Gastroesophageal sphincter (tissue), 4 donors: ENCODE measurements around the gene TPM4. TPM values are rescaled to one million over a fixed set of nuclear protein-coding genes. Genes with fewer than 3 reads are reported as not detected.

Source experiments
- ATAC-seq: fragments of 150-250 bp; one replicate; pipeline ENCODE4 v1.9.1; 2016; ENCODE audit warnings: mild to moderate bottlenecking, moderate library complexity
- H3K27ac ChIP-seq, 4 donors: fragments of 200-600 bp; sonication (generic) in 3 of 4; 1 replicate in 3 of 4; 2 replicates in 1 of 4; pipeline ENCODE4 v1.5.1; 2016 to 2019
- H3K27me3 ChIP-seq: fragments of 200-600 bp; sonication (generic); one replicate; pipeline ENCODE4 v1.5.1; 2019
- H3K36me3 ChIP-seq, 2 donors: fragments of 200-600 bp; sonication (generic); one replicate each; pipeline ENCODE4 v1.5.1; 2019; ENCODE audit warnings: control low read depth in 1 of 2
- H3K4me1 ChIP-seq, 3 donors: fragments of 200-600 bp; sonication (generic); 1 replicate in 2 of 3; 2 replicates in 1 of 3; pipeline ENCODE4 v1.5.1; 2016 to 2019; ENCODE audit warnings: control low read depth in 2 of 3
- H3K4me3 ChIP-seq, 2 donors: fragments of 200-600 bp; sonication (generic); one replicate each; pipeline ENCODE4 v1.5.1; 2019; ENCODE audit warnings: mild to moderate bottlenecking in 1 of 2, moderate library complexity in 1 of 2
- H3K9me3 ChIP-seq, 3 donors: fragments of 200-600 bp; sonication (generic); one replicate each; pipeline ENCODE4 v1.5.1; 2017 to 2019; ENCODE audit warnings: control low read depth in 2 of 3
- EP300 ChIP-seq: sonication (generic); formaldehyde crosslinking; IDR thresholded peaks from one replicate; pipeline ENCODE4 v1.6.1; 2017; ENCODE audit warnings: antibody characterized with exemption, mild to moderate bottlenecking
- POLR2A ChIP-seq, 2 donors: fragments of 450-650 bp; IDR thresholded peaks; one replicate each; pipeline ENCODE4 v1.6.1; 2017; ENCODE audit warnings: antibody characterized with exemption in 2 of 2, mild to moderate bottlenecking in 2 of 2, moderate library complexity in 1 of 2
- POLR2AphosphoS5 ChIP-seq: sonication (generic); formaldehyde crosslinking; IDR thresholded peaks from one replicate; pipeline ENCODE4 v1.6.1; 2017; ENCODE audit warnings: antibody characterized with exemption
- WGBS, 2 donors: methylation state at CpG; one replicate each; pipeline ENCODE4 v1.1.5; 2018; ENCODE audit warnings: low coverage in 1 of 2; 5-methylcytosine and 5-hydroxymethylcytosine counted together
- total RNA-seq, 4 donors: library from RNA; depleted of rRNA; stranded (reverse); fragments of >200 nt; gene quantifications; one replicate each; pipeline ENCODE4 v1.1.0, GENCODE V29; 2016
- TF ChIP-seq, protein P1 (sequence below), 4 experiments: fragments of 200-600 bp in 2 of 4; fragments of 450-650 bp in 2 of 4; sonication (generic) in 1 of 4; IDR thresholded peaks; one replicate each; pipeline ENCODE4 v1.5.1; 2017 to 2019; ENCODE audit warnings: antibody characterized with exemption in 4 of 4, mild to moderate bottlenecking in 2 of 4, moderate library complexity in 2 of 4

Gene TPM4
- total RNA-seq, 4 donors from 2014 or later, result 351 to 486 (median 404) TPM

DNA sequence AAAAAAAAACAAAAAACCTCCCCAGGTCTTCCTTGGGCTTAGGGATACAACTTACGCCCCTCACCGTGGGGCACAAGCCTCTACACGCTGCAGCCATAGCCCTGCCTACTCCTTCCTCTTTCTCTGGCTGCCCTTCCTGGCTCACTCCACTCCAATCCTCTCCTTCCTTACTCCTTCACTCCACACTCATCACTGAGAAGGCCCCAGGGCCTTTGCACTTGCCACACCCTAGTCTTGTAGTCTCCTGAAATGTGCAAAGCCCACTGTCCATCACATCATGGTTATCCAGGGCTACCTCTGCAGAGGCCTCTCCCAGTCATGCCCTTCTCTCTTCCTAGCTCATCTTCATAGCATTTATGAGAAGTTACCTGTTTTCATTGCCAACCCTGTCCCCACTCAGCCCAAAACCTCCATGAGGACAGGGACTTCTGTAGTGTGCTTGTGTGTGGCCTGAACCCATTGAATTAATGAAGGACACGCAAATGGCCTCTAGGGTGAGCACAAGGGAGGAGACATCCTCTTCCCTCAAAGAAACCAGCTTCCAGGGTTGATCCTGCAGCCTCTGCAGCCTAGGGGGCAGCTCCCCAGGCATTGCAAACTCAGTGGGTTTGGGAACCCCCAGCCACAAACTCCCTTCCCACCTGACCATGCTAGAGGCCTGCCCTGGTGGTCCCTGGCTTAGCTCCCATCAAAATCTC, 59.3 kb downstream of the TPM4 start:
- no peak overlapping the region for H3K27ac ChIP-seq
- H3K4me3 ChIP-seq, result no peak overlapping the region
- no peak for TF ChIP-seq POLR2AphosphoS5
- TF ChIP-seq EP300, result no peak
- TF ChIP-seq, protein P1, sequence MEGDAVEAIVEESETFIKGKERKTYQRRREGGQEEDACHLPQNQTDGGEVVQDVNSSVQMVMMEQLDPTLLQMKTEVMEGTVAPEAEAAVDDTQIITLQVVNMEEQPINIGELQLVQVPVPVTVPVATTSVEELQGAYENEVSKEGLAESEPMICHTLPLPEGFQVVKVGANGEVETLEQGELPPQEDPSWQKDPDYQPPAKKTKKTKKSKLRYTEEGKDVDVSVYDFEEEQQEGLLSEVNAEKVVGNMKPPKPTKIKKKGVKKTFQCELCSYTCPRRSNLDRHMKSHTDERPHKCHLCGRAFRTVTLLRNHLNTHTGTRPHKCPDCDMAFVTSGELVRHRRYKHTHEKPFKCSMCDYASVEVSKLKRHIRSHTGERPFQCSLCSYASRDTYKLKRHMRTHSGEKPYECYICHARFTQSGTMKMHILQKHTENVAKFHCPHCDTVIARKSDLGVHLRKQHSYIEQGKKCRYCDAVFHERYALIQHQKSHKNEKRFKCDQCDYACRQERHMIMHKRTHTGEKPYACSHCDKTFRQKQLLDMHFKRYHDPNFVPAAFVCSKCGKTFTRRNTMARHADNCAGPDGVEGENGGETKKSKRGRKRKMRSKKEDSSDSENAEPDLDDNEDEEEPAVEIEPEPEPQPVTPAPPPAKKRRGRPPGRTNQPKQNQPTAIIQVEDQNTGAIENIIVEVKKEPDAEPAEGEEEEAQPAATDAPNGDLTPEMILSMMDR (IDR thresholded peaks at IDR 0.05), result no peak
- no peak for TF ChIP-seq POLR2A (IDR thresholded peaks at IDR 0.05)
- ATAC-seq, result no peak
- no peaks in the 10 kb centered on the region for H3K9me3 ChIP-seq
- no peaks in the 10 kb centered on the region for H3K4me1 ChIP-seq
- H3K36me3 ChIP-seq, result peaks cover 0 to 39% of the 10 kb centered on the region in 2 donors
- H3K27me3 ChIP-seq, result no peaks in the 10 kb centered on the region
- WGBS, 2 donors, result 63 to 90% methylated on average over 4 of the region's 4 CpGs

DNA sequence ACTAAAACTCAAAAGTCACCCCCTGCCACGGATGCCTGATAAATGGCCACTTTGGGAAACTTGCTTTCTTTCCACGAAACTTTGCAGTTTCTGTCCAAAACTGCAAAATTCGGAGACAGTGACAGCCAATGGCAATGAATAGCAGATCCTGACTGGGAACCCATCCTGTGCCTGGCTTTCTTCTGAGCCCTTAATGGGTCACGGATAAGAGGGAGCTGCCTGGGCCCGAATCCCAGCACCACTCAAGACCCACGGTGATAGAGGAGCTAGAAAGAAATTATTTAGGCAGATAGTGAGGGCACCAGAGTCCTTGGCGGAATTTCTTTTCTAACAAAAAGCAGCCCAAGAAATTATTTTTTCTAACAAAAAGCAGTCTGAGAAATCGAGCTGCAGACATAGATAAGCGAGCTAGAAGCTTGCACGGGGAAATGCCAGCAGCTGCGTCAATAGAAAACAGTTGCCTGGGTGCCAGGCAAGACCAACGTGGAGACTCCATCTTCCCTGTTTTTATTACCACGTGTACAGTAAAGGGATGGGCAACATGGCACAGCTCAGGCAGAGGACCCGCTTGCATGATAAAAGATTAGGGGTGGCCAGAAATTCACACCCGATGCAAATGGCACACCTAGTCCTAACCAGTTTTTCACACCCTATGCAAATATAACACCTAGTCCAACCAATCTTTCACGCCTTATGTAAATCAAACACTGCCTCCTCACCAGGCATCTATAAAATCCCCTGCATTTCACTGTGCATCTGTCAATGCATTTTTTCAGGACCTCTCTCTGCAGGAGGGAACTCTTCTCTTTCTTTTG, 60.1 kb downstream of the TPM4 start:
- TF ChIP-seq POLR2AphosphoS5, result no peak
- TF ChIP-seq, protein P1 (IDR thresholded peaks at IDR 0.05), result no peak
- no peak for TF ChIP-seq POLR2A (IDR thresholded peaks at IDR 0.05)
- no peak for TF ChIP-seq EP300
- no peak for ATAC-seq
- H3K4me3 ChIP-seq, result no peak overlapping the region
- H3K27ac ChIP-seq, result no peak overlapping the region
- H3K9me3 ChIP-seq, result no peaks in the 10 kb centered on the region
- H3K27me3 ChIP-seq, result no peaks in the 10 kb centered on the region
- peaks cover 0 to 31% of the 10 kb centered on the region in 2 donors for H3K36me3 ChIP-seq
- no peaks in the 10 kb centered on the region for H3K4me1 ChIP-seq
- 49 to 55% methylated on average over 5 to 16 of the region's 16 CpGs for WGBS, 2 donors

DNA sequence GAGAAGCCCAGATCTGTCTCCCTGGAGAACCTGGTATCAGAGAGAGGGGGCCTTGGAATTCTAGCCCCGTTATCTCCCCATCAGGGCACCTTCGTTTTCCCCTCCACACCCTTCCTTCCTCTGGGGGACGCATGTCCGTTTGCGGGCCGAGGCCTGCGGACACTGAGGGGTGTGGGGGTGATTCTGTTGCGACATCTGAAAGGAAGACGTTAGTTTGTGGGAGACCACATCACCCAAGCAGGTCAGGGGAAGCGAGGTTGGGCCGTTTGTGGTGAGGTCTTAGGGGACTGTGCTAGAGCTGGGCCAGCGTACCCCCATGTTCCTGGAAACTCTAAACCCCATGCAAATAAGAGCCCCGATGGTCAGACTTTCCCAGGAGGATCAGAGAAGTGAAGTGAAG, 63.5 kb downstream of the TPM4 start:
- Histone ChIP-seq H3K4me1 (no peaks in the 10 kb centered on the region), H3K27ac (no peak overlapping the region), H3K9me3 (no peaks in the 10 kb centered on the region), H3K36me3 (no peaks in the 10 kb centered on the region), H3K4me3 (no peak overlapping the region), H3K27me3 (peaks cover 11% of the 10 kb centered on the region)
- TF ChIP-seq EP300 (no peak), POLR2A (IDR thresholded peaks at IDR 0.05) (no peak), POLR2AphosphoS5 (no peak)
- TF ChIP-seq, protein P1 (IDR thresholded peaks at IDR 0.05), result no peak
- 43% methylated on average over 5 of the region's 13 CpGs; no CpG with 5 or more reads in 1 of the 2 donors for WGBS, 2 donors
- ATAC-seq, result no peak

DNA sequence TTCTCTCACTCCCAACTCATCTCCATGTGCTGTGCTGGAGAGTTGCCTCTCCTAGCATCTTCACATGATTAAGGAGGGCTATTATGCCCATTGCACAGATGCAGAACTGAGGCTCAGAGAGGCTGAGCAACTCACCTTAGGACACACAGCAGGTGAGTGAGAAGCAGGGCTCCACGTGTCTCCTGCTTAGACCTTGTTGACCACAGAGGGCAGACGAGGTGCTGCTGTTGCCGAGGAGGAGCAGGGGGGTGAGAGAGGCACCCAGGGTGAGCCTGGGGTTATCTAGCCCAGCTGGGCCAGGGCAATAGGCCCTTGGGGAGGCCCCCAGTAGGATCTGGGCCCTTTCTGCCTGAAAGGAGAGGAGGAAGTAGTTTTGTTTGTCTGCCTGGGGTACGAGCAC, 64.7 kb downstream of the TPM4 start:
- Histone ChIP-seq H3K27ac (no peak overlapping the region), H3K27me3 (peaks cover 11% of the 10 kb centered on the region), H3K9me3 (no peaks in the 10 kb centered on the region), H3K4me3 (no peak overlapping the region), H3K36me3 (no peaks in the 10 kb centered on the region), H3K4me1 (no peaks in the 10 kb centered on the region)
- ATAC-seq, result no peak
- WGBS, 2 donors, result 17% methylated on average over 2 of the region's 4 CpGs; no CpG with 5 or more reads in 1 of the 2 donors
- TF ChIP-seq, protein P1 (IDR thresholded peaks at IDR 0.05), result no peak
- TF ChIP-seq POLR2AphosphoS5 (no peak), POLR2A (IDR thresholded peaks at IDR 0.05) (no peak), EP300 (no peak)
